Kidney (tissue), 14 donors: ENCODE measurements around the gene CLDN3. TPM values are rescaled to one million over a fixed set of nuclear protein-coding genes. Genes with fewer than 3 reads are reported as not detected.
A peak's percentile ranks its signal among the peaks of the same experiment; 100 is the strongest.

Experiments used
- DNase-seq, 5 donors: peaks; one replicate each; pipeline ENCODE4 v3.0.0-alpha.2; 2013 to 2020
- FAIRE-seq: peaks from 2 replicates; lab custom pipeline; 2012; peaks lifted over from hg19 to GRCh38; lab: Jason Lieb, UNC
- H3K27ac ChIP-seq, 2 donors: one replicate each; pipeline ENCODE4 v1.7.0; 2013; ENCODE audit warnings: low read depth in 2 of 2, low read length in 2 of 2, inconsistent platforms in 1 of 2
- H3K27me3 ChIP-seq: one replicate; pipeline ENCODE4 v1.7.1; 2013; ENCODE audit warnings: low read length, inconsistent platforms; ENCODE audit not compliant: control insufficient read depth, insufficient read depth
- H3K36me3 ChIP-seq, 3 donors: one replicate each; pipeline versions ENCODE4 v1.7.0 to v1.7.1; 2013; ENCODE audit warnings: low read length in 3 of 3, control low read depth in 1 of 3, inconsistent platforms in 1 of 3; ENCODE audit not compliant: insufficient read depth in 3 of 3, control insufficient read depth in 2 of 3
- H3K4me1 ChIP-seq, 3 donors: one replicate each; pipeline versions ENCODE4 v1.7.0 to v1.7.1; 2013; ENCODE audit warnings: low read length in 3 of 3, inconsistent platforms in 1 of 3, low read depth in 1 of 3; ENCODE audit not compliant: control insufficient read depth in 2 of 3, insufficient read depth in 2 of 3
- H3K4me3 ChIP-seq, 3 donors: one replicate each; pipeline versions ENCODE4 v1.7.0 to v1.8.1; 2013; ENCODE audit warnings: low read length in 3 of 3, control low read depth in 1 of 3, inconsistent platforms in 1 of 3
- H3K9ac ChIP-seq, 3 donors: one replicate each; pipeline versions ENCODE4 v1.7.0 to v1.7.1; 2013; ENCODE audit warnings: low read length in 3 of 3, control low read depth in 1 of 3, inconsistent platforms in 1 of 3
- H3K9me3 ChIP-seq, 3 donors: one replicate each; pipeline versions ENCODE4 v1.7.0 to v1.7.1; 2013; ENCODE audit warnings: low read length in 3 of 3, control low read depth in 1 of 3, inconsistent platforms in 1 of 3; ENCODE audit not compliant: control insufficient read depth in 2 of 3, insufficient read depth in 1 of 3
- CTCF ChIP-seq: IDR thresholded peaks from 3 replicates; pipeline ENCODE4 v1.5.1; 2012; ENCODE audit warnings: mild to moderate bottlenecking, moderate library complexity, borderline replicate concordance; ENCODE audit not compliant: insufficient read depth; ENCODE audit errors: extremely low read depth
- intact Hi-C: fragments of 100-400 bp; cut with DNase I; formaldehyde crosslinking; loops from one replicate; pipeline ENCODE4 v1.11.1; 2022
- polyA plus RNA-seq: library from polyadenylated mRNA; stranded (reverse); fragments of 350-450 nt; fragmentation: Illumina TruSeq; extraction: RNeasy Lipid Tissue Mini Kit (QIAGEN cat#74804); gene quantifications from one replicate; pipeline ENCODE4 v1.2.3, GENCODE V29; 2014; ENCODE audit warnings: low read depth, low replicate concordance; ENCODE audit not compliant: insufficient read depth
- total RNA-seq: library from RNA; stranded (reverse); fragmentation: NEBNext Ultra II Directional; extraction: Animal tissue kit (Norgen Biotek cat#: 25700); gene quantifications from one replicate; pipeline ENCODE4 v1.2.1, GENCODE V29; 2021
- donor health status: control.
- donor health status: control.
- donor health status: control.
- donor health status: control.
- donor health status: control.
- donor health status: DM: yes; HTN: yes; CAD: no.
- donor health status: Normal renal cell carcinoma (clear cell type).

CLDN3 gene
- total and polyA plus RNA-seq, 2 donors from 2014 or later: 76.5 to 180 TPM

GRCh38 chr7:73778801-73779389, 8.8 kb upstream of the CLDN3 start:
- Histone ChIP-seq H3K27me3 (no peaks in the 10 kb centered on the region), H3K36me3 (no peaks in the 10 kb centered on the region), H3K4me3 (no peak overlapping the region), H3K27ac (no peak overlapping the region), H3K9me3 (no peaks in the 10 kb centered on the region), H3K9ac (no peak overlapping the region), H3K4me1 (no peaks in the 10 kb centered on the region)
- DNase-seq (peak in 1 of 5 donors; percentile 15), FAIRE-seq (no peak)
- intact Hi-C loops: no loop called here
- TF ChIP-seq CTCF: no peak

GRCh38 chr7:73774923-73775322, 4.9 kb upstream of the CLDN3 start:
- intact Hi-C loops: no loop called here
- Histone ChIP-seq H3K9me3 (no peaks in the 10 kb centered on the region), H3K4me1 (no peaks in the 10 kb centered on the region), H3K36me3 (no peaks in the 10 kb centered on the region), H3K9ac (no peak overlapping the region), H3K27me3 (no peaks in the 10 kb centered on the region), H3K4me3 (no peak overlapping the region), H3K27ac (no peak overlapping the region)
- DNase-seq (no peak), FAIRE-seq (no peak)
- no peak for TF ChIP-seq CTCF

GRCh38 chr7:73773700-73774517, 3.8 kb upstream of the CLDN3 start:
- no peaks in the 10 kb centered on the region for H3K4me1 ChIP-seq
- H3K27me3 ChIP-seq: no peaks in the 10 kb centered on the region
- DNase-seq: peak in 2 of 5 donors; percentile 34 to 58
- no peak overlapping the region for H3K27ac ChIP-seq
- no peaks in the 10 kb centered on the region for H3K9me3 ChIP-seq
- no peak for FAIRE-seq
- TF ChIP-seq CTCF: no peak
- no peaks in the 10 kb centered on the region for H3K36me3 ChIP-seq
- intact Hi-C loops: no loop called here
- H3K9ac ChIP-seq: no peak overlapping the region
- no peak overlapping the region for H3K4me3 ChIP-seq
